GM13976 (cell line): Measurements from ENCODE around the gene PHLPP2.
"Not testable (repeated sequence)": the region's sequence is repeated elsewhere in the genome, so short reads cannot be mapped to it uniquely, and the experiment has no call there.

Source experiments
- DNase-seq: peaks from one replicate; pipeline ENCODE4 v3.0.0; 2012; ENCODE audit warnings: low spot score
- in situ Hi-C: fragments of 300-500 bp; cut with MboI; formaldehyde crosslinking; loops from one replicate; pipeline ENCODE4 v1.12.0; 2022; ENCODE audit warnings: low sequenced_read_pairs, mixed read lengths, inconsistent platforms; ENCODE audit not compliant: unreplicated experiment
- TF ChIP-seq, protein P1 (sequence below): IDR thresholded peaks from 2 replicates; pipeline ENCODE4 v1.5.1; 2012; ENCODE audit warnings: borderline replicate concordance, mild to moderate bottlenecking; ENCODE audit not compliant: insufficient read depth; ENCODE audit errors: extremely low read depth, missing control alignments, control extremely low read depth

The PHLPP2 gene

DNA sequence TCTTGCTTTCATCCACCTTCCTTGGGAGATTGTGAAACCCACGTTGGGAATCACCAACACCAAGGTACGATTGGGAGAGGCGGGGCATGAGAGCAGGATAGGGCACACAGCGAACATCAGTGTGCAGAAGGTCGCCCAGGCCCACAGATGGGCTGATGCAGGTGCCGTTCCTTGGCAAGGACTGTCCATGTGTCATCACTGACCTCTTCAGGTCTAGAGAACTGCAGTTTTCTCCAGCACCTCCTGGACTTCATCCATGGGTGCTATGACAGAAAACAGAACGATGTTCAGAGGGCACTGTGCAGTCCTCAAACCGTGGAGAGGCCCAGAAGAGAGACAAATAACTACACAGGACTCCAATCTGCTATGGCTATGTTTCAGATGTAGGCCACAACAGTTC is 123.7 kb downstream of the PHLPP2 start:
- in situ Hi-C loops, result no loop called here
- TF ChIP-seq, protein P1, sequence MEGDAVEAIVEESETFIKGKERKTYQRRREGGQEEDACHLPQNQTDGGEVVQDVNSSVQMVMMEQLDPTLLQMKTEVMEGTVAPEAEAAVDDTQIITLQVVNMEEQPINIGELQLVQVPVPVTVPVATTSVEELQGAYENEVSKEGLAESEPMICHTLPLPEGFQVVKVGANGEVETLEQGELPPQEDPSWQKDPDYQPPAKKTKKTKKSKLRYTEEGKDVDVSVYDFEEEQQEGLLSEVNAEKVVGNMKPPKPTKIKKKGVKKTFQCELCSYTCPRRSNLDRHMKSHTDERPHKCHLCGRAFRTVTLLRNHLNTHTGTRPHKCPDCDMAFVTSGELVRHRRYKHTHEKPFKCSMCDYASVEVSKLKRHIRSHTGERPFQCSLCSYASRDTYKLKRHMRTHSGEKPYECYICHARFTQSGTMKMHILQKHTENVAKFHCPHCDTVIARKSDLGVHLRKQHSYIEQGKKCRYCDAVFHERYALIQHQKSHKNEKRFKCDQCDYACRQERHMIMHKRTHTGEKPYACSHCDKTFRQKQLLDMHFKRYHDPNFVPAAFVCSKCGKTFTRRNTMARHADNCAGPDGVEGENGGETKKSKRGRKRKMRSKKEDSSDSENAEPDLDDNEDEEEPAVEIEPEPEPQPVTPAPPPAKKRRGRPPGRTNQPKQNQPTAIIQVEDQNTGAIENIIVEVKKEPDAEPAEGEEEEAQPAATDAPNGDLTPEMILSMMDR, result no peak
- no peak for DNase-seq

DNA sequence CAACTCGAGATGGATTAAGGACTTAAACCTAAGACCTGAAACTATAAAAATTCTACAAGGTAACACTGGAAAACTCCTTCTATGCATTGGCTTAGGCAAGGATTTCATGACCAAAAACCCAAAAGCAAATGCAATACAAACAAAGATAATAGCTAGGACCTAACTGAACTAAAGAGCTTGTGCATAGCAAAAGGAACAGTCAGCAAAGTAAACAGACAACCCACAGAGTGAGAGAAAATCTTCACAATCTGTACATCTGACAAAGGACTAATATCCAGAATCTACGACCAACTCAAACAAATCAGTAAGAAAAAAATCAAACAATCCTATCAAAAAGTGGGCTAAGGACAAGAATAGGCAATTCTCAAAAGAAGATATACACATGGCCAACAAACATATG is 126.1 kb downstream of the PHLPP2 start:
- in situ Hi-C loops, DNase-seq: not testable (repeated sequence)

DNA sequence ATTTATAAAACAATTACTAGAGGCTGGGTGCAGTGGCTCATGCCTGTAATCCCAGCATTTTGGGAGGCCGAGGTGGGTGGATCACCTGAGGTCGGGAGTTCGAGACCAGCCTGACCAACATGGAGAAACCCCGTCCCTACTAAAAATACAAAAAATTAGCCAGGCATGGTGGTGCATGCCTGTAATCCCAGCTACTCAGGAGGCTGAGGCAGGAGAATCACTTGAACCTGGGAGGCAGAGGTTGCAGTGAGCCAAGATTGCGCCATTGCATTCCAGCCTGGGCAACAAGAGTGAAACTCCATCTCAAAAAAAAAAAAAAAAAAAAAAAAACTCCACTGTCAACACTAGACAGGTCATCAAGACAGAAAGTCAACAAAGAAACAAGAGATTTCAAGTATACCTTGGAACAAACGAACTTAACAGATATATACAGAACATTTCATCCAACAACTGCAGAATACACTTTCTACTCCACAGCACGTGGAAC is 129.1 kb downstream of the PHLPP2 start:
- DNase-seq, in situ Hi-C loops: not testable (repeated sequence)
